ENCODE measurements around the gene C9orf50.

C9orf50 gene

DNA sequence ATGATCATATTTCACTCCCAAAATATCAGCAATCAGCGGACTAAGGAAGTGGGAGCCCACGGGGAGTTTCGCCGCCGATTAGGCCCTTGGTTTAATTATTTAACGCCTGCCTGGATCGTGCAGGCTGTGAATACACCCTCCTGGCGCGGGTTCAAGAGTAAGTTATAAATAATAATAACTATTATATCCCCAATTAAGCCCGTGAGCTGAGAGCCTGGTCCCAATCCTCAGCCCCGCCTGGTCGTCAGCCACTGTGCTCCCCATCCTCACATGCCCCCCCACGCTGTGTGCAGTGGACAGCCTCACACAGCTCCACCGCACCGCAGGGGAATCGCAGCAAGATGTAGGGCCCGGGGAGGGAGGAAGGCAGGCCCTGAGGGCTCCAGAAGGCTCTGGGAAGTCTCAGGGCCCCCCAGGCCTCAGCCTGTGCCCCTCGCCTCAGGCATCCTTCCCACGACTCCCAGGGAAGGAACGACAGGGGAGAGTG lies 33.7 kb upstream of the C9orf50 start:
- TF ChIP-seq USF1 (IDR thresholded peaks at IDR 0.05) (no peak), FOXM1 (IDR thresholded peaks at IDR 0.05; ENCODE audit: borderline replicate concordance, low read depth) (no peak), EGR1 (IDR thresholded peaks at IDR 0.05) (no peak)

DNA sequence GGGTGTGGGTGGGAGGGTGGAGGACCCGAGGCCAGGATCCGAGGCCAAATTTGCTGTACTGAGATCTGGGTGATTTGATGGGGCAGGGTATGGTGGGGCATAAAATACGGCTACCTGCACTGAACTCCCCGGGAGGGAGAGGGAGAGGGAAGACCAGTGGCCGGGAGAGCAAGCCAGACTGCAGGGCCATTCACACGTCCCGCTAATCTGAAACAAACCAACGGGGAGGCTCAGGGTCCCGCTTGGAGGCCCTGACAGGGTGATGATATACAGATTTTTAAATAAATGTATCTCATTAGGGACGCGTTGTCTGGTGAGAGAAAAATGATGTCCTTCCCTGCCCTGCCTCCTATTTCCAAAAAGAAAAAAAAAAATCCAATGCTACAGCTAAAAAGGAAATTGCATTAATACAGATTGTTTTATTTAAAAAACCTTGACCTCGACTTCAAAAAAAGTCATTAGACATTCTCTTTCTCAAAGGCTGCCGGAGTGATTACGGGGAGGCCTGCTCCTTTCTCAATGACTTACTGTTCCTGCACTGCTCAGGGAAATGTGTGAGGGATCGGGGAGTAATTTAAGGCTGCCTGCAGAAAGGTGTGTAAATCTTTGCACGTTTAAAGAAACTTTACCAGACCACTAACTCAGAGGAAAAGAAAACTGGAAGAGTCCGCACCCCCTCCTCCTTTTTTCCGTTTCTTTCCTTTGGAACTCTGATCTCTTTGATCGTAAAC lies 33.1 kb upstream of the C9orf50 start:
- TF ChIP-seq TEAD4 (IDR thresholded peaks at IDR 0.05) (no peak), USF1 (IDR thresholded peaks at IDR 0.05) (no peak), TAF1 (IDR thresholded peaks at IDR 0.05; ENCODE audit: low read depth) (no peak), EP300 (IDR thresholded peaks at IDR 0.05; ENCODE audit: borderline replicate concordance) (no peak), ZBTB7A (IDR thresholded peaks at IDR 0.05; ENCODE audit: low read depth) (no peak), FOXM1 (IDR thresholded peaks at IDR 0.05; ENCODE audit: borderline replicate concordance, low read depth) (no peak), YY1 (IDR thresholded peaks at IDR 0.05; ENCODE audit: low read depth) (no peak), EGR1 (IDR thresholded peaks at IDR 0.05) (no peak), CEBPB (IDR thresholded peaks at IDR 0.05) (no peak), TCF12 (IDR thresholded peaks at IDR 0.05; ENCODE audit: low read depth) (no peak), MAX (IDR thresholded peaks at IDR 0.05) (no peak), NFIC (IDR thresholded peaks at IDR 0.05) (no peak), REST (IDR thresholded peaks at IDR 0.05; ENCODE audit: low read depth) (no peak), CREB1 (IDR thresholded peaks at IDR 0.05; ENCODE audit: low read depth) (no peak)

DNA sequence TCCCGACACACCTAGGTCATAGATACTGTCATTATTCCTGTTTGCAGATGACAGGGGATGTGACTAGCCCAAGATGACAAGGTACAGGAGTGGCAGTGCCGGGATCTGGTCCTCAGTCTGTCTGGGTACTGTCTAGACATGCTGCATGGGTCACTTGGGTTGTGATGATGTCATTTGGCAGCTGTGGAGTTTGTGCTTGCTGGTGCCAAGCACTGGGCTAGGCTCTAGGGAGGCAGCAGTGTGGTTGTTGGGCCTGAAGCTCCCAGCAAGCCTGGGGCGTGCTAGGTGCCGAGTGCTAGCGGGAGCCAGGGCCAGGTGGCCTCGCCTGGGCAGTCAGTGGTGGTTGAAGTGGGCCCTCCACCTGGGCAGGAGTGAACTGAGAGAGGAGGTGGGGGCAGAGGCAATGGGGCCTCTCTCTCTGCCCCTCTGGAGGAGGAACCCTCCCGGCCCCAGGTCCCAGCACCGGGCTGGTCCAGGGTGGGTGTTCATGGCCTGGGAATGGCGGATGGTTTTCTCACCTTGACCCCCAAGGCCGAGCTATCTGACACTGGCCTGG lies 29.9 kb upstream of the C9orf50 start:
- TF ChIP-seq CEBPB (IDR thresholded peaks at IDR 0.05) (no peak), USF1 (IDR thresholded peaks at IDR 0.05) (no peak), EP300 (IDR thresholded peaks at IDR 0.05; ENCODE audit: borderline replicate concordance) (no peak), RAD21 (IDR thresholded peaks at IDR 0.05; ENCODE audit: low read depth) (no peak)

- TF ChIP-seq TCF12 (IDR thresholded peaks at IDR 0.05; ENCODE audit: low read depth) (no peak), TAF1 (IDR thresholded peaks at IDR 0.05; ENCODE audit: low read depth) (no peak), FOXM1 (IDR thresholded peaks at IDR 0.05; ENCODE audit: borderline replicate concordance, low read depth) (no peak), TEAD4 (IDR thresholded peaks at IDR 0.05) (no peak), EGR1 (IDR thresholded peaks at IDR 0.05) (no peak), NFIC (IDR thresholded peaks at IDR 0.05) (no peak), CREB1 (IDR thresholded peaks at IDR 0.05; ENCODE audit: low read depth) (no peak), EP300 (IDR thresholded peaks at IDR 0.05; ENCODE audit: borderline replicate concordance) (no peak), ZBTB7A (IDR thresholded peaks at IDR 0.05; ENCODE audit: low read depth) (no peak), REST (IDR thresholded peaks at IDR 0.05; ENCODE audit: low read depth) (no peak), USF1 (IDR thresholded peaks at IDR 0.05) (no peak), RAD21 (IDR thresholded peaks at IDR 0.05; ENCODE audit: low read depth) (no peak), CEBPB (IDR thresholded peaks at IDR 0.05) (no peak), YY1 (IDR thresholded peaks at IDR 0.05; ENCODE audit: low read depth) (no peak)
Observed at GRCh38 chr9:129649726-129650679, 29.1 kb upstream of the C9orf50 start.

Data from Ishikawa (cell line).